GM18873 (cell line): Measurements from ENCODE around the gene NEAT1.

Experiments
- ATAC-seq: cut with Tn5 transposase; IDR thresholded peaks from one replicate; pipeline ENCODE4 v1.9.1; 2021; ENCODE audit warnings: mild to moderate bottlenecking, moderate library complexity, moderate number of reproducible peaks; ENCODE audit not compliant: unreplicated experiment, low FRiP score

Gene NEAT1

DNA sequence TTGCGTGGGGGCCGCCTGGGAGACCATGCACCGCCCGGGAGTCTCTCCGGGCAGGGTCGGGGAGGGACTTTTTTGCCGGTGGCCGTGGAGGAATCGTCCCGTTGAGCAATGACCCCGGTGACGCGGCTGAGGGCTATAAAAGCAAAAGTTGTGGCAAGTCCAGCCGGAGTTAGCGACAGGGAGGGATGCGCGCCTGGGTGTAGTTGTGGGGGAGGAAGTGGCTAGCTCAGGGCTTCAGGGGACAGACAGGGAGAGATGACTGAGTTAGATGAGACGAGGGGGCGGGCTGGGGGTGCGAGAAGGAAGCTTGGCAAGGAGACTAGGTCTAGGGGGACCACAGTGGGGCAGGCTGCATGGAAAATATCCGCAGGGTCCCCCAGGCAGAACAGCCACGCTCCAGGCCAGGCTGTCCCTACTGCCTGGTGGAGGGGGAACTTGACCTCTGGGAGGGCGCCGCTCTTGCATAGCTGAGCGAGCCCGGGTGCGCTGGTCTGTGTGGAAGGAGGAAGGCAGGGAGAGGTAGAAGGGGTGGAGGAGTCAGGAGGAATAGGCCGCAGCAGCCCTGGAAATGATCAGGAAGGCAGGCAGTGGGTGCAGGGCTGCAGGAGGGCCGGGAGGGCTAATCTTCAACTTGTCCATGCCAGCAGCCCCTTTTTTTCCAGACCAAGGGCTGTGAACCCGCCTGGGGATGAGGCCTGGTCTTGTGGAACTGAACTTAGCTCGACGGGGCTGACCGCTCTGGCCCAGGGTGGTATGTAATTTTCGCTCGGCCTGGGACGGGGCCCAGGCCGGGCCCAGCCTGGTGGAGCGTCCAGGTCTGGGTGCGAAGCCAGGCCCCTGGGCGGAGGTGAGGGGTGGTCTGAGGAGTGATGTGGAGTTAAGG is at the start of gene NEAT1:
TSS of gene NEAT1 (plus strand) at position 166 of the 883 bp plus-strand sequence.
- no peak for ATAC-seq

DNA sequence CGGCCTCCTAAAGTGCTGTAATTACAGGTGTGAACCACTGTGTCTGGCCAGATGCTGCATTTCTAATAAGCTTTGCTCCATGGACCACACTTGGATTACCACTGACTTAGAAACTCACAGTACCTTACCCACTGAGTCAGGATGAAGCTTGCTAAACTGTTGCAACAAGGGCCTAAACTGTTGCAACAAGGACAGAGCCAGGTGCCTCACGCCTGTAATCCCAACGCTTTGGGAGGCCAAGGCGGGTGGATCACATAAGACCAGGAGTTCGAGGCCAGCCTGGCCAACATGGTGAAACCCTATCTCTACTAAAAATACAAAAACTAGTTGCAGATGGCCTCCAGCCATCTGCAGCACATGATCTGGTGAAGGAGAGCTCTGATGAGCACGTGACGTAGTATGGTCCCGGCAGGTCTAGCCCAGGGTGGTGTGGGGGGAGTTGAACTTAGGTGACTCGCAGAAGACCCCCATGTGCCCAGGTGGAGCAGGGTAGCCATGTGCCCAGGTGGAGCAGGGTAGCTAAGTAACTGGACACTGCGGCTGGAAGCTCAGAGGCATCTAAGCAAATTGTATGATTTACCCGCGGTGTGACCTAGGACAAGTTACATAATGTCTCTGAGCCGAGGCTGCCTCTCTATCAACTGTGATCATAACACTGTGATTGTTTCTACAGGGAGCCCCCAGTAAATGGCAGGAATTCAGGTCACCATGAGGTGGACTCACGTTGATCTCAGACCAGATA is 48.6 kb upstream of the NEAT1 start:
- no peak for ATAC-seq

DNA sequence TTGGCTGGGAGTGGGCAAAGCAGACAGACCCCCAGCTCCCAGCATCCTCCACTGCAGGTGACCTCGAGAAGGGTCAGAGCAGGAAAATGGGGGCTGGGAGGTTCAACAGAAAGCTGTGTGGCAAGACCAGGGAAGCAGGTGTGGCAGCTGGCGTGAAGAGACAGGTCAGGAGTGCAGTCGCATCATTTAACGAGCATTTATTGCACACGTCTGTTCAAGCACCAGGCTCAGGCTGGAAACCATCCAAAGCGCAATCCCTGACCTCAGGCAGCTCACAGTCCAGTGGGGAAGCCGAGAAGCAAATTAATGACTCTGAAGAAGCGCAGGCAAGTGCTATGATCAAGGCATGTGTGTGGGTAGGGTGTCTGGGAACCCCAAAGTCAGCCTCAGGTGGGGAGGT is 47.6 kb upstream of the NEAT1 start:
- ATAC-seq, result no peak

DNA sequence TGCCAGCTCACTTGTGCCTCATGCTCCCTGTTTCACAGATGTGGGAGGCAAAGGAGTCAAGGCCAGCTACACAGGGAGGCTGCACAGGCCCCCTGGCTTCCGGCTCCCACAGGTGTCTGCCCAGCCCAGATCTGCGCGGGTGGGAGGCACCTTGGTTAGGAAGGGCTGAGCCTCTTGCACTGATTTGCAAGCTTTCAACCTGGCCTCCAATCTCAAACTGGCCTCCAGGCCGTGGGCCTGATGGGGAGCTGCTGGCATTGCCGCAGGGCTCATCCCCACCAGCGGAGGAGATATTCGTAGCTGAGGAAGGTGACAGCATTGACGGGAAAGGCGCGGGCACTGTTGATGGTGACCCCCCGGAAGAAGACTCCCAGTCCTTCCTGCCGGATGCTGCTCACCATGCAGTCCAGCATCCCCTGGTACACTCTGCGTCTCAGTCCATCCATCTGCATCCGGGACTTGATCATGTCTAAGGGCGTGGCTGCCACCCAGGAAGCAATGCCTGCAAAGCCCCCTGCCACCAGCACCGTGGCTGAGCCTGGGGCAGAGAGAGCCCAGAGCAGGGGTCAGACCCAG is 46.4 kb upstream of the NEAT1 start:
- ATAC-seq, result no peak

DNA sequence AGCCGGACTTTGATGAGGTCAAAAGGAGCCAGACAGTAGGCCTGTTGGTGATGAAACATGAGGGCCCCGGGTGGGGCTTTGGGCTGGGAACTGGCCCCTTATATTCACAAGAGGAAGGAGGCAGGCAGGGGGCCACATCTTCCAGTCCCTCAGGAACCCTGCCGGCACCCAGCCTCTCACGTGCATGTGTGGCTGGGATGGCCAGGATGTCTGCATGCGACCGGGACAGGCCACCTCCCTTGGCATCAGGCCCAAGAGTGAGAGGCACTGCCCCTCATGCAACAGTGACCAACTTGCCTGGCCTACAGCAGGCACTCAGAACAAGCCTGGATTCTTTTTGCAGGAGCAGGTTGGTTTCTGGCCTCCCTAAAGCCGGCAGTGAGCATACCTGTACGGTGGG is 45.6 kb upstream of the NEAT1 start:
- ATAC-seq, result no peak

DNA sequence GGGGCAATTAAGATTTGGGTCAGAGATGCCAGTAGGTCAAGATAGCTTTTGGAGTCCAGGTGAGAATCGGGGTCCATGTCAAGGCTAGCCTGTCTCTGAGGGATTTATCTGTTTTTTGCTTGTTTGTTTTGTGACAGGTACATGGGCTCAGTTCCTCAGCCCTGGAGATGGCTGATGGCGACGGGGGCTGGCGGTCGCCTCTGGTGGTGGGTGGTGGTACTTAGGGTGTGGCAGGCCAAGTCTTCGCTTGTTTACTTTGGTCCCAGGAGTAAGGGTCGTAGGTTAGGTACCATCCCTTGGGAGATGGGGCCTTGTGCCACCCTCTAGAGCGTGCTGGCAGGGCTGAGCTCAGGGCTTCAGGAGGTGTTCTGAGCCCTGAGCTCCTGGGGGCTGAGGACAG is 44.8 kb upstream of the NEAT1 start:
- ATAC-seq, result no peak

DNA sequence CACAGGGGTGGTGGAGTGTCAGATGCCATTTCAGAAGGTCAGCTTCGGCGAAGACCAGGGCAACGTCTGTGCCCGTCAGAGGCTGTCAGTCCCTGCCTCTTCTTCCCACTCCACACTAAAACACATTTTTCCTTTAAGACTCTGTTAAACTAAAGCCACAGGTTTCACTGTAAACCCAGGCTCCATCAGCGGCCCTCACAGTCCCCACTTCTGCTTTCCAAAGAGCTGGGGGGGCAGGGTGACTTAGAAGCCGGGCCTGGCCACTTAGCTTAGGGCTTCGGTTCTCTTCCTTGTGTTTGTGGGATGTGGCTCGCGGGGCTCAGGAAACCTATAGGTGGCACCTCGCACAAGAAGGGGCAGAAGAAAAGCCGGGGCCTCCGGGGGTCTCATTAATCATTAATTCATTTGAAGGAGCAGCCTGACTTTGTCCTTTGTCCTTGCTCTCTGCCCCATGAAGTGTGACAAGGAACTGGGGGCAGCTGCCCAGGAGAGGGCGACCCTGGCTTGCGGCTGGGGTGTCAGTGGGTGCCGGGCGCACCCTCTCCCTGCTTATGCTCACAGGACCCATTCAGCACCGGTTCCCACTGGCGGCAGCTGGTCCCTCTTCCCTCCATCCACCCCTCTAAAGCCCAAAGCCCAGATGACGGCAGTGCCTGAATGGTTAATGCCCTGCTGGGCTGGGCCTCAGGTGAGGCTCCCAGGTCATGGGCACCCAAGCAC is 44.2 kb upstream of the NEAT1 start:
- no peak for ATAC-seq

DNA sequence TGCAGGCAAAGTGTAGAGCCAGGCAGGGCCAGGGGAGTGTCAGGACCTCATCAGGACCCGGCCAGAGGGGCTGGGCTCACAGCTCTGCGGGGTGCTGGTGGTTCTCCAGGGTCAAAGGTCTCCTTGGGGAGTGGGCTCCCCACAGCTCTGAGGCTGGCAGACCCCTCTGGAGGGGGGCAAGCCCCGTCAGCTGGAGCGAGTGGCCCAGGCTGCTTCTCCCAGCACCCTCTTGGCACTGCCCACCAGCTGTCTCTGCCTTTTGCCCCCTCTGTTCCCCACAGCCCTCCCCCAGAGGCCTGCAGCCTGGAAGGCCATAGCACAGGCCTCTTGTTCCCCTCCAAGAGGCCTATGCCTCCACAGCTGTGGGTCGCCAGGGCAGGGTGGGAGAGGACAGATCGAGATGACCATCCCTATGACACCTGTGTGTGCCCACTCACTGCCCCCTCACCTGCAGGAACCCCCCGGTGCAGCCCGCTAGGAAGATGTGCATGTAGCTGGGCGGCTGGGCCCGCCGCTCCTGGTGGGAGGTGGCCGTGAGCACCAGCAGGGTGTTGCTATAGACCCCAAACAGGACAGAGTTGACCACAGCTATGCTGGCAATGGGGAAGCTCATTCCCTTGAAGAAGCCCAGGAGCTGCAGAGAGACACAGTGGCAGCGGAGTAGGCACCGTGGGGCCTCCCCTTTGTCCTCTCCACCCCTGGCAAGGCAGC is 43.5 kb upstream of the NEAT1 start:
- no peak for ATAC-seq

DNA sequence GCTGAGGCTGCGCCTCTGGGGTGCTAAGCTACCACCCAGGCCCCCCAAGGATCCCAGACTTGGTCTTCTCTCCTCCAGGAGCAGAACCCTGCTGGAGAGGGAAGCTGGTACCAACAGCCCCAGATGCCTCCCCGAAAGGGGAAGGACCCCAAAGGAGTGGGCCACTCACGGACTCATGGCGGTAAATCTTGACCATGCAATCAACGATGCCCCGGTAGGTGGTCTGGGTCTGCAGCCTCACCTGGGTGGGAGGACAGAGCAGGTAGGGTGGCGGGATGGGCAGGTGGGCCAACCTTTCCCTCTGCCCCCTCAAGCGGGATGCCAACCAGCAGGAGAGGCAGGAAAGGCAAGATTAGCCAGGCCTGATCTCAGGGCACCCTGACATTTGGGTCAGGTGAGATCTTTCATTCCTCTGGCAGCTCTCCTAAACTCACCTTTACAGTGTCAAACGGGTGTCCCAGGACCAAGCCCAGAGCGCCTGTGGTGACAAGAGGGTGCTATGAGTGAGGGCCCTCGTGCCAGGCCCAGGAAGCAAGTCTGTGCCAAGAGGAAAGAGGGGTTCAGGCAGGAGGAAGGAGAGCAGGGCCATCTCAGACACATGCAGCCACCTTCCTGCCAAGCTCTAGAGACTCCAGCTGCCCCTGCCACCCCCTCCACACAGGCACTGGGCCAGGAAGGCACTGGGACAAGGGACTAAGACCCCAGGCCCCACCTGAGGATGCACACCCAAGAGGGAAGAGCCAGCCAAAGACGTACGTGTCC is 42.7 kb upstream of the NEAT1 start:
- ATAC-seq, result no peak

DNA sequence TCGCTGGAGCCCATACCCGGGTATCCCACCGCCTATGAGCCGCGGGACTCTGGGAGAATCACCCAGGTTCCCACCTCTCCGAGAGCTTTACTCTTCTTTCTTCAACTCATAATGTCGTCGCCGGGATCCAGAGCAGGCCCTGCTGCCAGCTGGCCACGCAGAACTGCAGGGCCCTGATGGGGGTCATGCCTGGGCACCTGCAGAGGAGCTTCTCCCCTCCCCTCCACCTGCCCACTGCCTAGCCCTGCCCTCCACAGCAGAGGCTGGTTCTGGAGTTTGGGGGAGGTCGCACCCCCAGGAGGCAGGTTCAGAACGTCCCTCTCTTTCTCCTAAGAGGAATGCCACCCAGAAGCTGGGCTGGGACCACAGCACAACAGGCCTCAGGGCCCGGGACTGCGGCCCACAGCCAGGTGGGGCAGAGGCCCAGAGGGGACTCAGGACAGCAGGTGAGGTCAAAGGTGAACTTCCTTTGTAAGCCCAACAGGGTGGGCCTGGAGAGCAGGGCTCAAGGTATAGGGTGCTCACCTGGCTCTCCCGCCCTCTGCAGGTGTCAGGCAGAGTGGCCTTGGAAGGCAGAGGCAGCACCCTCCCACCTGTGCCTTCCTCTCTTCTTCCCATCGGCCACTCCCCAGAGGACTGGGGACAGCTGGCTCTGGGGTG is 42.0 kb upstream of the NEAT1 start:
- no peak for ATAC-seq

DNA sequence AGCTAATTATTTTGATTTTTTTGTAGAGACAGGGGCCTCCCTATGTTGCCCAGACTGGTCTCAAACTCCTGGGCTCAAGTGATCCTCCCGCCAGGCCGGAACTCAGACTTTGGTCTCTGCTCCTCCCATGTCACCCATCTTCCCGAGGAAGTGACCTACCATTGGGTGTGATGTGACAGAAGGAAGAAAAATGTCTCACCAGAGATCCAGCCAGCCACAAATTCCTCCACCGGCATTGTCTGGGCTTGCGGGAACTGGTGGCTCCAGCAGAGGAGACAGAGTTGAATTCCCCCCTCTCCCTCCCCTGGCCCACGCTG is 40.9 kb upstream of the NEAT1 start:
- ATAC-seq, result no peak

DNA sequence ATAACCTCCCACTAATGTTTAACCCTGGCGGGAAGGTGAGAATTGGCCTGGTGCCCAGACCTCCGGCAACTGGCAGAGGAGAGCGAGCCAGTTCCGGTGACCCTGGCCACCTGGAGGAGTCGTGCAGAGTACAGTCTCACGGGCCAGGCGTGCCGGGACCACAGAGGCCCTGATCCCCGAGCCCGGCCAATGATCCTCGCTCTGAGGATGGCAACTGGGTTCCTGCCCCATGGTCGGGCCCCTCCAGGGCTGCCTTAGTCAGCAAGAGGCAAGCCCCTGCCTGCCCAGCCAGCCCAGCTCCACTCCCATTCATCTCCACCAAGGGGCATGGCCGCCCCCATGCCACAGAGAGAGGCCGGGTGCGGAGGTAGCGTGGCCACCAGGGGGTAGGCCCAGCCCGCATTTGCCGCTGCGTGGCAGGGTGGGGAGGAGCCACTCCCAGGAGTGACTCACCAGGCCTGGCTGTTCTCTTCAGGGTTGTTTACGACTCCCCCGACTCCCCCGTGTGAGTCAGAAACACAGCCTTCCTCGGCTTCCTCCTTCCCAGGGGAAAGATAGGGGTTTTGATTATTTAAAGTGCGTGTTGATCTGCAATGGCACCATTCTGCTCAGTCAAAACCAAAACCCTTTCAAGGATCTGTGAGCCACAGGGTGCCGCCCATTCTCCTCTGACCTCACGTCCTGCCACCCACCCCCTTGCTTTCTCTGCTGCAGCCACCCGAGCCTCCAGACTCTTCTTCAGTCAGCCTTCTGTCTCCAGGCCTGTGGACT is 40.4 kb upstream of the NEAT1 start, which contains the start of gene SLC25A45:
TSS of gene SLC25A45 (minus strand) at position 614 of the 771 bp plus-strand sequence. CDS start 695 bp downstream, outside the sequence.
- peak; percentile 66 for ATAC-seq

DNA sequence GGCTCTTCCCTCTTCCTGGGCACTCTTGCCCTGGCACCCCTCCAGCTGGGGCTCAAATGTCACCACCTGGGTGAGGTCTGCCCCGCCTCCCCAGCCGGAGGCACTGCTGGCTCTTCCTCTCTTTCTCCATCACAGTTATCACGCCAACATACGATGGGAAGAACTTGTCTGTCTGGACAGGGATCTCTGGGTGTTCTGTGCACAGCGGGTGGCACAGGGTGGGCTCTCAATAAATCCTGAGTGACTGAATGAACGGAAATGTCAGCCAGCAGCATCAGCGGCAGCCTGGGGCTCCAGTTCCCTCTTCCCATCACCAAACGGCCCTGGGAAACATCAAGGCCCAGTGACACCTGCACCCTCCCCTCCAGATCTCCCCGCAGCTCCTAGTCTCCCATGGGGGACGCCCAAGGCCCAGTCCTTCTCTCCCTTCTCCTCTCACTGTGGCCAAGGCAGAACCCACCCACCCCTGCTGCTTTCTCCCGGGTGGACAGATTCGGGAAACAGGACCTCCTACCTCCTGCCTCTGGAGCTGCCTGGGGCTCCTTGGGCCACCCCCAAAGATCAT is 39.7 kb upstream of the NEAT1 start:
- ATAC-seq, result no peak

DNA sequence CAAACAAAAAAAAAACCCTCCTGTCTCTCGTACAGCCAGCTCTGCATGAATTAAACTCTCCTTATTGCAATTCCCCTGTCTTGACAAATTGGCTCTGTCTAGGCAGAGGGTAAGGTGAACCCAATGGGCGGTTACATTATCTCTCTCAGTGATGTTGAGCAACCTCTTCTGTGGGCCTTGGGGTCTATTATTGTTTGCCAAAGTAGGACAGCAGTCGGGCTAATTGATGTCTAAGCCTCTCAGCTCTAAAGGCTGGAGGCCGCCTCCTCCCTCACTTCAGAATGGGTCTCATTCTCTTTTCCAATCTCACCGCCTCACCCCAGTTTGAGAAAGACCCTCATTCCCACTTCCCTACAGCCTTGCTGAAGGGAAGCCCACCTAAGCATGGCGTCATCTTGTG is 38.8 kb upstream of the NEAT1 start:
- ATAC-seq, result no peak

DNA sequence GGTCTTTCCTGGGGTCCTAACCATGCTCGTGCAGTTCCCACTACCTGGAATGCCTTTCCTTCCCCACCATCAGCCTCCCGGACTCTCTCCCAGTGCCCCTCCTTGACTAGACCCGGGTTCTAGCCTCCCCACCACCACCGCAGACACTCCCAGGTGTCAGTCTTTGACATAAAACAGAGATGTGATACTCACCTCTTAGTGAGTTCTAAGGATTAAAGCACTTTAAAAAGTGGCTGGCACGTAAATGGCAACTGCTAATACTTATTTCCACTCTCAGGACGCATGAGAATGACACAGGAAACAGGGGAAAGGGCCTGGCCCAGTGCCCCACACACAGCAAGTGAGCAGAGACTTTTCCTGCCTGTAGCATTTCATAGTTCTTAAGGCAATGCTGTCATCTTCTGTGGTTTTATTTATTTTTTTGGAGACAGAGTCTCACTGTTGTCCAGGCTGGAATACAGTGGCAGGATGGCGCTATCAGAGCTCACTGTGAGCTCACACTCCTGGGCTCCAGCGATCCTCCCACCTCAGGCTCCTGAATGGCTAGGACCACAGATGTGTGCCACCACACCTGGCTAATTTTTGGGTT is 38.2 kb upstream of the NEAT1 start:
- ATAC-seq, result no peak

DNA sequence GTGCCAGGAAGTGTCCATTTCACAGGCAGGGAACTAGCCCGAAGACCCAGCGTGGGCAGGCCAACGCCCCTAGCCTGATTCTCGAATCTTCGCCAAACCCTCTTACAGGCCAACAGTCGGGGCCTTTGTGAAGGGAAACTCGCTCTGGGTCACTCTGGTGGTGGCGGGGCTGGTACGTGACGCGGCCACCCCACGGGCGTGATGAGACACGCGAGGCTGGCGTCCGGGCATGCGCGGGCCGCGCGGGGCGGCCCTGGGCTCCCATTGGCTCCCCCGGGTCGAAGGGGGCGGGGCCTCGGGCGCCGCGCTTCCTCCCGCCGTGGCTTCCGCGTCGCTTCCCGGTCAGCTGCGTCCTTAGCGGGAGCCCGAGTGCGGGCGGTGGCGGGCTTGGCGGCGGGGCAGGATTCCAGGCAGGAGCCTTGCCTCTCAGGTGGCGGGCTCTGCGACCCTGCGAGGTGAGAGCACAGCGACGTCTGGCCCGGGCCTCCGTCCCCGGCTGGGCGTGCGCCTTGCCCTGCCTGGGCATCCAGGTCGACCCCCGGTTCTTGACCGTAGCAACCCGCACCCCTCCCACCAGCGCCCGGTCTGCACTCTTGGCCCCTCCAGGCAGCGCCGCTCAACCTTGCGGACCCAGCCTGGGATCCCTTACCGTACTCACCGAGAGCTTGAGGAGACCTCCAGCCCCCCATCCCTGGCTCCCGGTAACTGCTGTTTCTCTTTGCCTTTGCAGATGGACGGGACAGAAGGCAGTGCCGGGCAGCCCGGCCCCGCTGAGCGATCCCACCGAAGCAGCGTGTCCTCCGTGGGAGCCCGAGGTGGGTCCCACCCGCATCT is 36.1 kb upstream of the NEAT1 start, which contains the start of gene FRMD8:
TSS of gene FRMD8 (plus strand) at position 331 of the 834 bp plus-strand sequence. CDS start at position 731, 400 bp downstream.
- ATAC-seq, result no peak
